ENCODE results near the gene LHFPL2.
"Not testable (repeated sequence)": the region's sequence is repeated elsewhere in the genome, so short reads cannot be mapped to it uniquely, and the experiment has no call there.

The LHFPL2 gene

GRCh38 chr5:78671609-78672008, 23.0 kb upstream of the LHFPL2 start:
- no peak overlapping the region for H3K4me3 ChIP-seq (ENCODE audit: low read depth, low read length)
- TF ChIP-seq CTCF (IDR thresholded peaks at IDR 0.05; ENCODE audit: low read depth, low read length), result no peak

GRCh38 chr5:78670701-78671269, 22.2 kb upstream of the LHFPL2 start:
- no peak overlapping the region for H3K4me3 ChIP-seq (ENCODE audit: low read depth, low read length)
- TF ChIP-seq CTCF (IDR thresholded peaks at IDR 0.05; ENCODE audit: low read depth, low read length), result no peak

- H3K4me3 ChIP-seq (ENCODE audit: low read depth, low read length), result no peak overlapping the region
- TF ChIP-seq CTCF (IDR thresholded peaks at IDR 0.05; ENCODE audit: low read depth, low read length), result no peak
Measured at GRCh38 chr5:78669331-78669730, 20.8 kb upstream of the LHFPL2 start.

- no peak for TF ChIP-seq CTCF (IDR thresholded peaks at IDR 0.05; ENCODE audit: low read depth, low read length)
- H3K4me3 ChIP-seq (ENCODE audit: low read depth, low read length), result no peak overlapping the region
Measured at GRCh38 chr5:78667461-78668103, 19.0 kb upstream of the LHFPL2 start.

- H3K4me3 ChIP-seq (ENCODE audit: low read depth, low read length), result not testable (repeated sequence)
Measured at GRCh38 chr5:78666975-78667374, 18.4 kb upstream of the LHFPL2 start.

- TF ChIP-seq CTCF (IDR thresholded peaks at IDR 0.05; ENCODE audit: low read depth, low read length), result no peak
- no peak overlapping the region for H3K4me3 ChIP-seq (ENCODE audit: low read depth, low read length)
Measured at GRCh38 chr5:78666041-78666444, 17.5 kb upstream of the LHFPL2 start.

GRCh38 chr5:78665534-78665933, 17.0 kb upstream of the LHFPL2 start:
- H3K4me3 ChIP-seq (ENCODE audit: low read depth, low read length), result no peak overlapping the region
- no peak for TF ChIP-seq CTCF (IDR thresholded peaks at IDR 0.05; ENCODE audit: low read depth, low read length)

GRCh38 chr5:78662323-78662722, 13.8 kb upstream of the LHFPL2 start:
- no peak for TF ChIP-seq CTCF (IDR thresholded peaks at IDR 0.05; ENCODE audit: low read depth, low read length)
- no peak overlapping the region for H3K4me3 ChIP-seq (ENCODE audit: low read depth, low read length)

Measured in WI38 (cell line).